Activated T-cell treated with anti-CD3 and anti-CD28 coated beads, Interleukin-2, amount 50 U/mL, for 4 hours (primary cell): Measurements from ENCODE around the gene SLC22A16. TPM values are rescaled to one million over a fixed set of nuclear protein-coding genes. Genes with fewer than 3 reads are reported as not detected.
"Not testable (repeated sequence)": the region's sequence is repeated elsewhere in the genome, so short reads cannot be mapped to it uniquely, and the experiment has no call there.

Experiments
- ATAC-seq, 2 donors: fragments of 200-7000 bp; cut with Tn5 transposase; one replicate each; pipeline ENCODE4 v1.10.0; 2021
- DNase-seq: peaks from one replicate; pipeline ENCODE4 v3.0.0-alpha.2; 2020
- H3K27me3 Mint-ChIP-seq: one replicate; pipeline ENCODE4 v1.8.0; 2021; ENCODE audit warnings: low read depth, mixed read lengths
- H3K36me3 Mint-ChIP-seq: one replicate; pipeline ENCODE4 v1.8.0; 2022; ENCODE audit warnings: mixed read lengths; ENCODE audit not compliant: insufficient read depth
- H3K4me1 Mint-ChIP-seq: one replicate; pipeline ENCODE4 v1.8.0; 2021; ENCODE audit warnings: low read depth, mixed read lengths
- H3K4me3 Mint-ChIP-seq: one replicate; pipeline ENCODE4 v1.8.0; 2021; ENCODE audit warnings: mild to moderate bottlenecking, moderate library complexity, mixed read lengths
- H3K9me3 Mint-ChIP-seq: one replicate; pipeline ENCODE4 v1.8.0; 2021; ENCODE audit warnings: mixed read lengths
- total RNA-seq, 3 donors: library from RNA; stranded (reverse); gene quantifications; one replicate each; pipeline ENCODE4 v1.2.1, GENCODE V29; 2021

The SLC22A16 gene
- total RNA-seq, 3 donors from 2014 or later = not detected

DNA sequence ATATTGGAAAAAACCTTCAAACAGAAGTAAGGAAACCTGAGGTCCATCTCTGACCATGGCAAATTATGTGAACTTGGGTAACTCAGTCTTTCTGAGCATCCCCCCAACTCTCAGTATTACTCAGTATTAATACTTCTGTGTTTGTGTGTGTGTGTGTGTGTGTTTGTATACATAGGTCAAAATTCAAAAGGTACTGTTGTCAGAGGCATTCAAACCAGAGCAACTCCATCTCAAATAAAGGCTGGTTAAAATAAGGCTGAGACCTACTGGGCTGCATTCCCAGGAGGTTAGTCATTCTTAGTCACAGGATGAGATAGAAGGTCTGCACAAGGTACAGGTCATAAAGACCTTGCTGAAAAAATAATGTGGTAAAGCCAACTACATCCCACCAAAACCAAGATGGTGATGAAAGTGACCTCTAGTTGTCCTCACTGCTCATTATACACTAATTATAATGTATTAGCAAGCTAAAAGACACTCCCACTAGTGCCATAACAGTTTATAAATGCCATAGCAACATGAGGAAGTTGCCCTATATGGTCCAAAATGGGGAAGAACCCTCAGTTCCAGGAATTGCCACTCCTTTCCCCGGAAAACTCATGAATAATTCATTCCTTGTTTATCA, 33.3 kb upstream of the SLC22A16 start:
- Mint-ChIP-seq H3K27me3 (peaks cover 12% of the 10 kb centered on the region), H3K9me3 (no peaks in the 10 kb centered on the region), H3K4me3 (no peak overlapping the region), H3K4me1 (no peaks in the 10 kb centered on the region), H3K36me3 (no peaks in the 10 kb centered on the region)
- no peak for DNase-seq
- no peak for ATAC-seq

GRCh38 chr6:110504891-110505290, 28.5 kb upstream of the SLC22A16 start:
- not testable (repeated sequence) for H3K9me3 Mint-ChIP-seq, H3K4me1 Mint-ChIP-seq, ATAC-seq, H3K36me3 Mint-ChIP-seq, DNase-seq, H3K27me3 Mint-ChIP-seq, H3K4me3 Mint-ChIP-seq

DNA sequence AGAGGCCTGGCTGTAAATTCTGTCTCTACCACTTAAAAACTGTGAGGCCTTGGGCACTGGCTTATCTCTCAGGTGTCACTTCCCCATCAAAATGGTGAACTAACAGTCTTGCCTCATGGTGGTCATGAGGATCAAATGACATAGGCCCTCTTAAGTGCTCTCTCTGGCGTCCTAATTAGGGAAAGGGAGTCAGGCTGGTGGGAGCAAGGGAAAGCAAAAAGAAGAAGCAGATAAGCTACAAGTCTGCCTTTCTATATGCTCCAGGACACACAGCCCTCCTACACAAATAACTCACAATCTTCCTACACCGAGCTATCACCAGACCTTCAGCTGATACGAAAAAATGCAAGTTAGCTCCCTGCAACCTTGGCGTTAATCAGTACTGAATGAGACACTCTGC, 19.5 kb upstream of the SLC22A16 start:
- no peak for ATAC-seq
- no peaks in the 10 kb centered on the region for H3K4me1 Mint-ChIP-seq
- H3K27me3 Mint-ChIP-seq = peaks cover 28% of the 10 kb centered on the region
- DNase-seq = no peak
- no peaks in the 10 kb centered on the region for H3K9me3 Mint-ChIP-seq
- no peaks in the 10 kb centered on the region for H3K36me3 Mint-ChIP-seq
- no peak overlapping the region for H3K4me3 Mint-ChIP-seq

DNA sequence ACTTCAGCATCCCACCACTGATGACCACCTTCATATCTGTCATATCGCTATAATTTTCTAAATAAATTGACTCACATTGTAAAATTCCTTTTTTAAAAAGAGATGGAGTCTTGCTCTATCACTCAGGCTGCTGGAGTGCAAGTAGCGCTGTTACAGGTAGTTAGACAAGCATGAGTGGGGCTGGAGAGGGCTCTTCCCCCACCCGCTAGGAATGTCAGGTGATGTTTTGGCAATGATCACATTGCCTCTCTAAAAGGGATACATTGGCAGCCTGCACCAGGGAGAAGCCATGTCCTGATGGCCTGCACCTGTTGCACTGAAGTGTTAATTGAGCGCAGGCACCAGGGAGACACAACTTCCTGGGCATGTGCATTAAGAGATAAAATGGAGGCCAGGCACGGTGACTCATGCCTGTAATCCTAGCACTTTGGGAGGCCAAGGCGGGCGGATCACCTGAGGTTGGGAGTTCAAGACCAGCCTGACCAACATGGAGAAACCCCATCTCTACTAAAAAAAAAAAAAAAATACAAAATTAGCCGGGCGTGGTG, 16.9 kb upstream of the SLC22A16 start:
- Mint-ChIP-seq H3K36me3 (no peaks in the 10 kb centered on the region), H3K4me3 (no peak overlapping the region), H3K9me3 (no peaks in the 10 kb centered on the region), H3K4me1 (no peaks in the 10 kb centered on the region), H3K27me3 (peaks cover 26% of the 10 kb centered on the region)
- no peak for DNase-seq
- no peak for ATAC-seq

GRCh38 chr6:110492584-110492983, 16.2 kb upstream of the SLC22A16 start:
- H3K9me3 Mint-ChIP-seq = no peaks in the 10 kb centered on the region
- DNase-seq (no peak), ATAC-seq (no peak)
- no peaks in the 10 kb centered on the region for H3K36me3 Mint-ChIP-seq
- peaks cover 23% of the 10 kb centered on the region for H3K27me3 Mint-ChIP-seq
- no peaks in the 10 kb centered on the region for H3K4me1 Mint-ChIP-seq
- H3K4me3 Mint-ChIP-seq = no peak overlapping the region

DNA sequence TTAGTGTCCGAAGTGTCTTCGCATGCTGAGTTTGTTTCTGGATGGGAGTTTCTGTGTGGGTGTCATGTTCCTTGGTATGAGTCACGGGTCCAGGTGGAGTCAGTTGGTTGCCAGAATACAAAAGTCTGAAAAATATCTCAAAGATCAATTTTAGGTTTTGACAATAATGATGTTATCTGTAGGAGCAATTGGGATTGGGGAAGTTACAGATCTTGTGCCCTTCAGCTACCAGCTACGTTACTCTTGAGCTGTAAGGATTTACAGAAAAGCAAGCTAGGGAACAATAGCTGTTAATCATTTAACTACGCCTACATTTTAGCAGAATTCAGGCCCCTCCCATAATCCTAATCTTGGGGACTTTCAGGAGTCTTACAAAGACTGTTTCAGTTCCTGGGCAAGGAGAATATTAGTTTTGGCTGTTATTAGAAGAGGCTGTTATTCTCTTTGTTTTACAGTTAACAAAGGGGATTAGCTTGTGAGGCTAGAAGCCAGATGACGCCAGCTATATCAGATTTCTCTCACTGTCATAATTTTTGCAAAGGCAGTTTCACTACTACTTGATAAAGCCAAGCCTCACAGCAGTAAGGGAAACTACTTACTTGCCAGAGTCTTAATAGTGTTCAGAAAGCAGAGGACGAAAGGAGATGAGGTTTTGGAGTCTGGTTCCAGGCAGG, 15.4 kb upstream of the SLC22A16 start:
- H3K4me3 Mint-ChIP-seq = no peak overlapping the region
- DNase-seq (no peak), ATAC-seq (peak in 1 of 2 donors; percentile 27)
- peaks cover 22% of the 10 kb centered on the region for H3K27me3 Mint-ChIP-seq
- no peaks in the 10 kb centered on the region for H3K9me3 Mint-ChIP-seq
- H3K4me1 Mint-ChIP-seq = no peaks in the 10 kb centered on the region
- no peaks in the 10 kb centered on the region for H3K36me3 Mint-ChIP-seq

DNA sequence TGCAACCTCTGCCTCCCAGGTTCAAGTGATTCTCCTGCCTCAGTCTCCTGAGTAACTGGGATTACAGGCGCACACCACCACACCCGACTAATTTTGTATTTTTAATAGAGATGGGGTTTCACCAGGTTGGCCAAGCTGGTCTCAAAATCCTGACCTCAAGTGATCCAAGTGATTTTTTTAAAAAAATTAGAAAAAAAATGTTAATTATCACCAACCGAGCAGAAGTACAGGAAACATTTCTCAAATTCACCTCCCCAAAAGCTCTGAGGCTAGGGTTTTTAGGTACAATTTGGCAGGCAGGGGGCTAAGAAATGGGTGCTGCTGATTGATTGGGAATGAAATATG, 14.9 kb upstream of the SLC22A16 start:
- H3K4me3 Mint-ChIP-seq = no peak overlapping the region
- peaks cover 22% of the 10 kb centered on the region for H3K27me3 Mint-ChIP-seq

DNA sequence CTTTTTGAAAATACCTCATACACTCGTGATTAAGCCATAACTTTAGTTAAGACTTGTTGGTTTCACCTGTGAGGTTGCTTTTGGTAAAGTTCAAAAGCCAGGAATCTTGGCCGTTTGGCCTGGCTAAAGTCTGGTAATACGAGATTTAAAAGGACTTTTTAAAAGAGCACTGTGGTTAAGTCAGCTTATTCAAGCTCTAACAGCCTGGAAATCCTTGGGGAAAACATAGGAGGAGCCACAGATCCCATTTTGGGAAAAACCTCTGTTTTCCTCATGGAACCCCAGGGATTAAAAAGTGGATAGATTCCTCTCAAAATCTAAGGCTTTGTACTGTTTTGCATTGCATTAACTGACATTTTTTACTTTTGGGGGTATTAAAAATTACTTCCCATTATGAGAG, 13.7 kb upstream of the SLC22A16 start:
- H3K9me3 Mint-ChIP-seq = no peaks in the 10 kb centered on the region

More for the DNA sequence above, 14.9 kb upstream of the SLC22A16 start:
- ATAC-seq (no peak), DNase-seq (no peak)
- no peaks in the 10 kb centered on the region for H3K9me3 Mint-ChIP-seq
- no peaks in the 10 kb centered on the region for H3K36me3 Mint-ChIP-seq
- no peaks in the 10 kb centered on the region for H3K4me1 Mint-ChIP-seq

GRCh38 chr6:110488606-110489190, 12.3 kb upstream of the SLC22A16 start:
- no peak for DNase-seq
- no peak overlapping the region for H3K4me3 Mint-ChIP-seq
- no peak for ATAC-seq
- no peaks in the 10 kb centered on the region for H3K4me1 Mint-ChIP-seq
- H3K36me3 Mint-ChIP-seq = no peaks in the 10 kb centered on the region
- peaks cover 17% of the 10 kb centered on the region for H3K27me3 Mint-ChIP-seq
- no peaks in the 10 kb centered on the region for H3K9me3 Mint-ChIP-seq

More for the DNA sequence above, 13.7 kb upstream of the SLC22A16 start:
- H3K36me3 Mint-ChIP-seq = no peaks in the 10 kb centered on the region
- peaks cover 26% of the 10 kb centered on the region for H3K27me3 Mint-ChIP-seq
- no peak for ATAC-seq
- H3K4me3 Mint-ChIP-seq = no peak overlapping the region
- no peak for DNase-seq
- no peaks in the 10 kb centered on the region for H3K4me1 Mint-ChIP-seq

- peaks cover 17% of the 10 kb centered on the region for H3K27me3 Mint-ChIP-seq
- DNase-seq, H3K9me3 Mint-ChIP-seq, ATAC-seq, H3K4me3 Mint-ChIP-seq, H3K4me1 Mint-ChIP-seq, H3K36me3 Mint-ChIP-seq: not testable (repeated sequence)
These were observed 11.6 kb upstream of the SLC22A16 start for GRCh38 chr6:110487968-110488381.

- DNase-seq (no peak), ATAC-seq (no peak)
- Mint-ChIP-seq H3K4me3 (no peak overlapping the region), H3K4me1 (no peaks in the 10 kb centered on the region), H3K36me3 (no peaks in the 10 kb centered on the region), H3K27me3 (peaks cover 7% of the 10 kb centered on the region), H3K9me3 (no peaks in the 10 kb centered on the region)
These were observed 10.3 kb upstream of the SLC22A16 start for GRCh38 chr6:110486756-110487155.

DNA sequence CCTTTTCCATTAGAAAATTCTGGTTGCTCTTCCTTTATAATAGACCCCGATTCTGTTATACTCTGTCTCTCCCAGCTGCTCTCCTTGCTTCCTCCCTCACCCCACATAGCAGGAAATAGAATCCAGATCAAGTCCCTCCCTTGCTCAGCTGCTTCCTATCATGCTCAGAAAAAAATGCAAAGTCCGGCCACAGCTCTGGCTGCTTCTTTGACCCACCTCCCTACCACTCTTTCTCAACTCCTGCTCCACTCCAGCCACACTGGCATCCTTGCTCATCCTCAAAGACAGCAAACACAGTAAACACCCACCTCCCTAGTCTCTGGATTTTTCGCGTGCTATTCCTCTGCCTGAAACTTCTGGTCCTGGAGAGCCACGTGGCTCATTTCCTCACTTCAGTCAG, 9.1 kb upstream of the SLC22A16 start:
- H3K9me3 Mint-ChIP-seq = no peaks in the 10 kb centered on the region
- H3K4me3 Mint-ChIP-seq = no peak overlapping the region
- H3K4me1 Mint-ChIP-seq = no peaks in the 10 kb centered on the region
- DNase-seq (no peak), ATAC-seq (no peak)
- H3K27me3 Mint-ChIP-seq = peaks cover 4% of the 10 kb centered on the region
- no peaks in the 10 kb centered on the region for H3K36me3 Mint-ChIP-seq

DNA sequence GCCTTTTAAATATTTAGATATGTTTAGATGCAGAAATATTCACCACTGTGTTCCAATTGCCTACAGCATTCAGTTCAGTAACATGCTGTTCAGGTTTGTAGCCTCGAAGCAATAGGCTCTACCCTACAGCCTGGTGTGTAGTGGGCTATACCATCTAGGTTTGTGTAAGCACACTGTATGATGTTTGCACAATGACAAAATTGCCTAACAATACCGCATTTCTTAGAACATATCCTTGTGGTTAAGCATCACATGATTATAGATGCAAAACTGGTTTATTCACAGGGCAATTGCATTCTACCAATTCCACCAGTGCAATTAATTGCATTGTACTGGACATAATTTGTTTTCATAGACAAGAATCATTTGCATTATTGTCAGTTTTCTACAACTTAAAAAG, 7.9 kb upstream of the SLC22A16 start:
- no peak for ATAC-seq
- Mint-ChIP-seq H3K4me3 (no peak overlapping the region), H3K4me1 (no peaks in the 10 kb centered on the region), H3K27me3 (peaks cover 4% of the 10 kb centered on the region), H3K36me3 (no peaks in the 10 kb centered on the region), H3K9me3 (no peaks in the 10 kb centered on the region)
- DNase-seq = no peak

- H3K9me3 Mint-ChIP-seq = no peaks in the 10 kb centered on the region
- DNase-seq (no peak), ATAC-seq (no peak)
- H3K27me3 Mint-ChIP-seq = peaks cover 12% of the 10 kb centered on the region
- H3K4me3 Mint-ChIP-seq = no peak overlapping the region
- H3K36me3 Mint-ChIP-seq = no peaks in the 10 kb centered on the region
- H3K4me1 Mint-ChIP-seq = no peaks in the 10 kb centered on the region
These were observed 6.5 kb upstream of the SLC22A16 start for GRCh38 chr6:110482774-110483400.
